ENCODE measurements around the gene KIAA1755. TPM values are rescaled to one million over a fixed set of nuclear protein-coding genes. Genes with fewer than 3 reads are reported as not detected.

The KIAA1755 gene
- total and polyA plus RNA-seq, 9 of the 15 experiments (the other 6 are each of a cell fraction or from before 2014, with no cell fraction given): not detected

DNA sequence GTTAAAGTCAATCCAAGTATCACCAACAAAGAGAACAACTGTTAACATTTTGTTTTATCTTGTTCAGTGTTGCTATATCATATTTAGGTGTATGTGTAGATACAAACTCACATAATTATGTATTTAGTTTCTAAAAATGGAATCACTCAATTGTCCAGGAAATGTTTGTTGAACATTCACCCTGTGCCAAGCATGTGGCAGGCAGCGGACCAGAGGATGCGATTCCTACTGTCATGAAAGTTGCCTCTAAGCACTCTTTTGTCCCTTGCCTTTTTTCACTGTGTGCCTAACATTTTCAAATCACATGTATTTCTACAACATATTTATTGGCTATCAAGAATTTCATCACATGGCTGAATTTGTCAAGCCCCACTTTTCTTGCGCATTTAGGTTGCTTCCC lies 78.6 kb downstream of the KIAA1755 start (continued):
- no peak for TF ChIP-seq ZNF217 (CRISPR knock-in tag; IDR thresholded peaks at IDR 0.05)

DNA sequence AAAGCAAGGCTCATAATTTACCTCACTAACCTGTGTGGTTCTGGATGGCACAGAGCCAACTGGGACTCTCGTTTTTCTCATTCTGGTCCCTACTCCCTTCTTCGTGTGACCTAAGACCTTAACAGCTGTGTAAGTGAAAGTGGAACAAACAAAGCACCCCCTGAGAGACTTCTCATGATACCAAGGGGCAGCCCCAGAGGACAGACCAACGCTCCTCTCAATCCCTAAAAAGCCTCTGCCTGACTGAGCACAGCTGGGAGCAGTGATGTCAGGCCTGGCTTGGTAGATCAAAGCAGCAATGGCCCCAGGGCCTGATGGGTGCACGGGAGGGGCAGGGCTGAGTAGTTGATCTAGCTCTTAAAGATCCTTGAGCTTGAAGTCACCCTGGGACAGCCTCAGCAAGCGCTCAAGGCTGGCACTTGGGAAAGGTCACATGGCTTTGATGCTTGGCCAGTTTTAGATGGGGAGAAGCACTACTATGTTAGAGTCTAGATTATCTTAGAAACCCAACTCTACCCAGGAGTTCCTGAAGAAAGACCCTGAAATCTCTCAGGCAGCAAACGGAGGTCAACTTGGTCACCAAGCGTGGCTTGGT lies 79.2 kb downstream of the KIAA1755 start:
- ChIA-PET POLR2A (no interaction called here), CTCF (ENCODE audit: low intra/inter-chr PET ratio) (no interaction called here)
- Histone ChIP-seq H3K4me3 (no peak overlapping the region), H3K36me3 (ENCODE audit: control insufficient read depth, insufficient read depth, low read length) (no peaks in the 10 kb centered on the region), H2AFZ (ENCODE audit: low read depth, low read length) (no peak overlapping the region), H3K4me1 (replicated peaks in 1 of 2; ENCODE audit: control insufficient read depth in 2 of 2, insufficient read depth in 2 of 2, low read length in 2 of 2) (no peaks in the 10 kb centered on the region), H4K20me1 (replicated peaks; ENCODE audit: control insufficient read depth, insufficient read depth, low read length) (0 out of 2 replicates have a peak, but pooled peaks cover 7% of the 10 kb centered on the region), H3K9me1 (ENCODE audit: control insufficient read depth, insufficient read depth, low read length) (no peaks in the 10 kb centered on the region), H3K9ac (ENCODE audit: insufficient read depth in 1 of 2, low read depth in 2 of 2, low read length in 2 of 2) (no peak overlapping the region), H3K27me3 (ENCODE audit: control insufficient read depth in 2 of 2, insufficient read depth in 2 of 2, low read length in 2 of 2) (peaks cover 43 to 57% of the 10 kb centered on the region in 2 experiments; a peak in 4 of 5 replicates), H3K9me3 (replicated peaks; ENCODE audit: control insufficient read depth, insufficient read depth, low read depth, low read length) (no peaks in the 10 kb centered on the region), H3K79me2 (ENCODE audit: control insufficient read depth, insufficient read depth, low read length) (no peaks in the 10 kb centered on the region), H3K27ac (ENCODE audit: extremely low read depth, low read depth, low read length) (no peak overlapping the region), H3K4me2 (ENCODE audit: insufficient read depth, low read length) (no peak overlapping the region)
- TF ChIP-seq NFIC (IDR thresholded peaks at IDR 0.05) (peak; percentile 81), BHLHE40 (IDR thresholded peaks at IDR 0.05; ENCODE audit: low read length) (no peak), YY1 (IDR thresholded peaks at IDR 0.05; ENCODE audit: borderline replicate concordance in 1 of 3, control insufficient read depth in 1 of 3, extremely low read depth in 1 of 3, insufficient read depth in 3 of 3, insufficient read length in 1 of 3, insufficient replicate concordance in 2 of 3, low read depth in 1 of 3, low read length in 2 of 3) (peak in 1 of 3 experiments; percentile 37), MEF2D (tag; conservative IDR thresholded peaks at IDR 0.05; ENCODE audit: low read depth) (no peak), TEAD1 (CRISPR knock-in tag; IDR thresholded peaks at IDR 0.05) (no peak), ZSCAN29 (IDR thresholded peaks at IDR 0.05) (no peak)
- TF ChIP-seq, protein P1, sequence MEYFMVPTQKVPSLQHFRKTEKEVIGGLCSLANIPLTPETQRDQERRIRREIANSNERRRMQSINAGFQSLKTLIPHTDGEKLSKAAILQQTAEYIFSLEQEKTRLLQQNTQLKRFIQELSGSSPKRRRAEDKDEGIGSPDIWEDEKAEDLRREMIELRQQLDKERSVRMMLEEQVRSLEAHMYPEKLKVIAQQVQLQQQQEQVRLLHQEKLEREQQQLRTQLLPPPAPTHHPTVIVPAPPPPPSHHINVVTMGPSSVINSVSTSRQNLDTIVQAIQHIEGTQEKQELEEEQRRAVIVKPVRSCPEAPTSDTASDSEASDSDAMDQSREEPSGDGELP (CRISPR knock-in tag; IDR thresholded peaks at IDR 0.05; ENCODE audit: borderline replicate concordance): peak; percentile 41; the same call in 1 of the 2 replicates
- TF ChIP-seq, protein P2, sequence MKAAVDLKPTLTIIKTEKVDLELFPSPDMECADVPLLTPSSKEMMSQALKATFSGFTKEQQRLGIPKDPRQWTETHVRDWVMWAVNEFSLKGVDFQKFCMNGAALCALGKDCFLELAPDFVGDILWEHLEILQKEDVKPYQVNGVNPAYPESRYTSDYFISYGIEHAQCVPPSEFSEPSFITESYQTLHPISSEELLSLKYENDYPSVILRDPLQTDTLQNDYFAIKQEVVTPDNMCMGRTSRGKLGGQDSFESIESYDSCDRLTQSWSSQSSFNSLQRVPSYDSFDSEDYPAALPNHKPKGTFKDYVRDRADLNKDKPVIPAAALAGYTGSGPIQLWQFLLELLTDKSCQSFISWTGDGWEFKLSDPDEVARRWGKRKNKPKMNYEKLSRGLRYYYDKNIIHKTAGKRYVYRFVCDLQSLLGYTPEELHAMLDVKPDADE (conservative IDR thresholded peaks at IDR 0.05; ENCODE audit: control insufficient read depth, low read depth, low read length): no peak
- BruUV-seq (replicated peaks): no TSS peak
- WGBS (ENCODE audit: insufficient coverage, low coverage, missing lambda C conversion rate): 7% methylated on average over 7 of the region's 7 CpGs
- intact Hi-C loops (cut with micrococcal nuclease): no loop called here
- no peak for DNase-seq (ENCODE audit: extremely low read depth in 1 of 4, low spot score in 3 of 4)
- in situ Hi-C loops (cut with MboI): no loop called here
- ATAC-seq: peak; percentile 70
- no peak for FAIRE-seq

Measured in K562 (cell line).